IPS-NIHi7 (cell line): Measurements from ENCODE around the gene RAET1E.
"Not testable (repeated sequence)": the region's sequence is repeated elsewhere in the genome, so short reads cannot be mapped to it uniquely, and the experiment has no call there.

Experiments used
- DNase-seq: peaks from one replicate; pipeline ENCODE4 v3.0.0; 2012; ENCODE audit warnings: mixed read lengths; ENCODE audit errors: extremely low spot score

Gene RAET1E

GRCh38 chr6:149909701-149910470 lies 12.0 kb upstream of the RAET1E start:
- DNase-seq = no peak

- DNase-seq = not testable (repeated sequence)
Measured at GRCh38 chr6:149908480-149908879, 10.6 kb upstream of the RAET1E start.

GRCh38 chr6:149907317-149907716 lies 9.4 kb upstream of the RAET1E start:
- no peak for DNase-seq

GRCh38 chr6:149906405-149906804 lies 8.5 kb upstream of the RAET1E start:
- no peak for DNase-seq

GRCh38 chr6:149905911-149906371 lies 8.0 kb upstream of the RAET1E start:
- DNase-seq = no peak

- no peak for DNase-seq
Measured at GRCh38 chr6:149905371-149905910, 7.5 kb upstream of the RAET1E start.

- no peak for DNase-seq
Measured at GRCh38 chr6:149904661-149905370, 6.9 kb upstream of the RAET1E start.

- DNase-seq = no peak
Measured at GRCh38 chr6:149903938-149904611, 6.2 kb upstream of the RAET1E start.

- DNase-seq = no peak
Measured at GRCh38 chr6:149901444-149902140, 3.7 kb upstream of the RAET1E start.

- DNase-seq = no peak
Measured at GRCh38 chr6:149900620-149901443, 2.9 kb upstream of the RAET1E start.

GRCh38 chr6:149899926-149900619 lies 2.2 kb upstream of the RAET1E start:
- no peak for DNase-seq

- DNase-seq = no peak
Measured at GRCh38 chr6:149899486-149899885, 1.6 kb upstream of the RAET1E start.

GRCh38 chr6:149898966-149899365 lies 1.1 kb upstream of the RAET1E start:
- DNase-seq = no peak

GRCh38 chr6:149897015-149897697 lies 757 bp downstream of the RAET1E start:
- no peak for DNase-seq

- no peak for DNase-seq
Measured at GRCh38 chr6:149896491-149896890, 1.4 kb downstream of the RAET1E start.

- DNase-seq = no peak
Measured at GRCh38 chr6:149895833-149896271, 2.1 kb downstream of the RAET1E start.

GRCh38 chr6:149895048-149895590 lies 2.8 kb downstream of the RAET1E start:
- DNase-seq = peak; percentile 10

GRCh38 chr6:149891864-149892263 lies 6.0 kb downstream of the RAET1E start:
- DNase-seq = not testable (repeated sequence)

- peak; percentile 3 for DNase-seq
Measured at GRCh38 chr6:149891259-149891658, 6.7 kb downstream of the RAET1E start.
